HG03432 (cell line): Measurements from ENCODE around the gene GPRC5D.

ENCODE experiments used
- ATAC-seq: cut with Tn5 transposase; IDR thresholded peaks from one replicate; pipeline ENCODE4 v1.9.1; 2021; ENCODE audit warnings: mild to moderate bottlenecking, moderate library complexity; ENCODE audit not compliant: unreplicated experiment

Gene GPRC5D

DNA sequence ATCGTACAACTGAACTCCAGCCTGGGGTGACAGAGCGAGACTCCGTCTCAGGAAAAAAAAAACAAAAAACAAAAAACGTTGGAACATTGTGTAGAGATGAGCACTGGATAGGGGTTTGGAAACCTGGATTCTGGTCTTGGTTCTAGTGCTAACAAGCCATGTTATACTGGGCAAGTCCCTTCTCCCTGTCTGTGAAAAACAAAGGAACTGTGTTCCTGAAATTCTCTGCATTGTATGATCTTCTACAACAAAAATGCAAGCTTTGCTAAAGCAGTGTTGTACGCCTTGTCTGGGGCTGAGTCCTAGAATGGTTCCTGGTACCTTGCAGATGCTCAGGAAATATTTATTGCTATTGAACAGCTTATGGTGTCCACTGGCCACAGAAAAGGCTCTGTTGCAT is 13.4 kb downstream of the GPRC5D start:
- ATAC-seq = no peak

DNA sequence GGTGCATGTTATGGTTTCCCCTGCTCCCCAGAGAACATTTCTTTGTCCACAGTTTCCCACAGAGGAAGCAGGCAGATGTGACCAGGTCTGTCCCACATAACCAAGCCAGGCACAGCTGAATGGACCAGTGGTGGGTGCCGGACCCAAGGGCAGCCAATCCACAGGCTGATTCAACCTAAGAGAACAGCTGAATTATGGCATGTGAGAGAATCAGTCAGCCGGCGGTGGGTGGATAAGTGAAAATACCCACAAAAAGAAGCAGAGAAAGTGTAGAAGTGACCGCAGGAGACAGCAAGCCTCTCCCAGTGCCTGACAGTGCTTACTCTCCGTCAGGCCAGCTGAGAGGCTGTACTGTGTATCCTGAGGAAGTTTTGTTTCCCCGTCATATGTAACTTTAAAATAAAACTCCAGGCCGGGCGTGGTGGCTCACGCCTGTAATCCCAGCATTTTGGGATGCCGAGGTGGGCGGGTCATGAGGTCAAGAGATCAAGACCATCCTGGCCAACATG is 14.9 kb downstream of the GPRC5D start:
- no peak for ATAC-seq

DNA sequence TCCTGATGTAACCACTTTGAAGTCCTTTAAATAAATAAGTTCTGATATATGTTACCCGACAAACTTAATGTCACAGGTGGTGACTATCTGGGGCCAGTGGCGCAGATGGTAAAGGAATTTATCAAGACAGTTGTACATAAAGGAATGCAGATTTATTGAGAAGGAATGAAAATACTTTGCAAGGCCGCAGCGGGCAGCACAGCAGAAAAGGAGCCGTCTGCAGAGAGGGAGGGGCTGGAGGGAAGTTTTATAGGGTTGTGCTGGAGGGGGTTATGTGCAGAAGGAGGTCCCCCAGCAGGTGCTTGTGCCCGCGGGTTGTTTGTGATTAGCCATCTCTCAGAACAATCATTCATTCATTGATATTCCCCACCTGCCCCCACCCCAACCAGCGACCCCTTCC is 17.4 kb downstream of the GPRC5D start:
- ATAC-seq = no peak

DNA sequence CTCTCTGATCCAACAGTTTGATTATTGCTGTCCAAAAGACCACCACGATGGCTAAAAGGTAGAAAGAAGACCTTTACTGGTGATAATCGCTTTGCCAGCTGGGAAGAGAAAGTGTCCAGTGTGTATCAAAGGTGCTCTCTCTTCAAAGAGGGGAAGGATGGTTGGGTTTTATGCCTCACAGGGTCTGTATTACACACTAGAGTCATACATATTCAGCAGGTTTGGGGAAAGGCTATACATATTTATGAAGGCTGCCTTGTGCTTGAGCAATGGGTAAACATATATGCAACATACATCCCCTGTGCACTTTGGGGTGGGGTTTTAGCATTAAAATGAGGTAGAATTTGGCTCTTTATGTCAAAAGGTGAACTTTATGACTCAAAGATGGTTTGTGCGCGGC is 18.2 kb downstream of the GPRC5D start:
- no peak for ATAC-seq

DNA sequence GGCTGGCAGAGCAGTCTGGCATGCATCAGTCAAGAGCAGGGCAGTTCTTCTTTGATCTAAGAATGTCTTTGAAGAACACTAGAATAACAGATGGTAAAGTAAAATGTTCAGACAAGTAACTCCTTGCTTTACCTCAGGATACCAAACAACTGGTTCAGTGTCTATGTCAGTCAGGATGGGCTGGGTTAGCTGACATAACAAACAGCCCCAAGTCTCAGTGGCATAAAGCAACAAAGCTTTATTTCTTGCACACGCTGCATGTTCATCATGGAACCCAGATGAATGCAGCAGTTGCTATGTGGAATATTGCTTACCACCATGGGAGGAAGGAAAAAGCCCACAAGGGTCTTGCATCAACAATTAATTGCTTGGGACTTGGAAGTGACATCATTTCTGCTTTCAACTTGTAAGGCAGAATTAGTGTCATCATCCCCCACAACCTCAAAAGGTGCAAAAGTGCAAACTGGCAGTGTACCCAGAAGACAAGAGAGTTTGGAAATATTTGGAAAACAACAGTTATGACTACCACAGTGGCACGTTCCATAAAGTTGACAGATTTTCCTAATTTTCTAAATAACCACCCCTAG is 21.2 kb downstream of the GPRC5D start:
- no peak for ATAC-seq

DNA sequence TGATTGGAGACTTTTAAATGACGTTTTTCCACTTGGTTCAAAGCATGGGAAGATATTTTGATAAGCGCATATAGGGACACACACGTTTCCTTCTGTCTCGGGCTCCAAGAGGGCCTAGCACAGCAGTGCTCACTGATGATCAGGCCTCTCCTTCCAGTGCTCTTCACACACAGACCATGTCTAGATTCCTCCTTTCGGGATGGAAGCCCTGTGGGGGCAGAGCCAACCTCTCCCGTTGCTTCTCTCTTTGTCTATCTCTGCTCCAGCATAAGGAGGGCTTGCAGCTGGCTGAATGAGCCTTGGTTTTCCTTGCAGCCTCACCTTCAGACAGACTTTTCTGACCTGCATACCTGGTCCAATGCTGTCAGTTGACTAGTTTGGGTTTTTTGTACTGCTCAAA is 22.3 kb downstream of the GPRC5D start:
- no peak for ATAC-seq

DNA sequence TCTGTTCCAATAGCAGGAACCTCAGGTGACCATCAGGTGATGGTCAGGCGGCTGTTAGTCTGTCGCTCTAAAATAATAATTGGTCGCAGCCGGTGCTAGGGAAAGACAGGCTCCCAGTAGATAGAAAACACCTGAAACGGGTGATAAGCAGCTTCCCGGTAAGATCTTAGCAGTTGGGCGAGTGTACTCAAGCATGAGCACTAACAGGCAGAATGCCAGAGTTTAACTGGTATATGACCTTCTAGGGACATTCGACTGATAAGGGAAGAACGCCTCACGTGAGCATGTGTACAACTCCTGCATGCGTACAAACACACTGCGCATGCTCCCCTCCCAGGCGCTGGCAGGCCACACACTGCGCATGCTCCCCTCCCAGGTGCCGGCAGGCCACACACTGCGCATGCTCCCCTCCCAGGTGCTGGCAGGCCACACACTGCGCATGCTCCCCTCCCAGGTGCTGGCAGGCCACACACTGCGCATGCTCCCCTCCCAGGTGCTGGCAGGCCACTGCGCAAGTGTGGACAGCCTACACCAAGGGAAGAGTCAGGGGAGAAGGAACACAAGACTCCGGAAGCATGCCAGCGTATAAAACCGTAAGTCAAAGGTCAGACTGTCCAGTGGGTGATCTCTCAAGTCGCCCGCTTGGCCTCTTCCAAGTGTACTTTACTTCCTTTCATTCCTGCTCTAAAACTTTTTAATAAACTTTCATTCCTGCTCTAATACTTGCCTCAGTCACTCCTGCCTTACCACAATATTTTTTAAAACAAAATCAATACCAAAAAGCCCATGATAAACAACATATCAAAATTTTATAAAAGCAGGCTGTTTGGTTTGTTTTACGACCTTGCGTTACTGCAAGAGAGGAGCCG is 24.5 kb downstream of the GPRC5D start:
- ATAC-seq = no peak

DNA sequence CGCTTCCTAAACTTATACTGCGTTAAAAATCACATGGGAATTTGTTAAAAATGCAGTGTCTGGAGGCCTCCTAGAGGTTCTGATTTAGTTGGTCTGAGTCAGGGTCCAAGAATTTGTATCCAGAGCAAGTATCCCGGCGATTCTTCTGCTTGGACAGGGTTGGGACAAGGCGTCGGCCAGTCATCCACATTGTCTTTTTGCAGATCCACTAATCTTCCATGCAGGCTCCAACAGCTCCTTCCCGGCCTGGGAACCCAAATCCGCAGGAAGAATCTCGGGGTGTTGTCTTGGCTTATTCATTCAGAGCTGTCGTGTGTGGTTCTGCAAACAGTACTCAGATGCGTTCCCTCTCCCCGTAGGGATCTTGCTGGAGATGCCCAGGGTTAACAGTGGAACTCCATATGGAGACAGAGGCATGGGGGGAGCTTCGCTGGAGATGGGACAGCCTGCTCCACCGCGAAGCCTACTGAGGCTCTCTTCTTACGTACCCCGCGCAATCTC is 25.3 kb downstream of the GPRC5D start:
- ATAC-seq = no peak

DNA sequence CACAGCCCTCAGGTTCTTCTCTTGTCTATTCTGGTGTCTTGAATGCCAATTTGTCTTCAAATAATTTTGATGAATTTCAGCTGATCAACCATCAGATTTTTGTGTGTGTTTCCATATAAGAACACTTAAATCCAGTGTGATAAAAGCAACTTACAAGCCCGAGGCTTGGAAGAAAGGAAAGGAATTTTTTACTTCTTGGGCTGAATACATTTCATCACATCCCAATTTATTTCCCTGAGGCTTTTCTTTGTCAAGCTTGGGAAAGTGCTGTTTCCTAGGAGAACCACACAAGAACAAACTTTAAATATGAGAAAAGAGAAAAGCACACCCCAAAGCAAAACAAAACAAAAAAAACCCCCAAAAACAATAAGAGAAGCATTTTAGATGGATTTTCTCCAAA is 26.6 kb downstream of the GPRC5D start:
- no peak for ATAC-seq

DNA sequence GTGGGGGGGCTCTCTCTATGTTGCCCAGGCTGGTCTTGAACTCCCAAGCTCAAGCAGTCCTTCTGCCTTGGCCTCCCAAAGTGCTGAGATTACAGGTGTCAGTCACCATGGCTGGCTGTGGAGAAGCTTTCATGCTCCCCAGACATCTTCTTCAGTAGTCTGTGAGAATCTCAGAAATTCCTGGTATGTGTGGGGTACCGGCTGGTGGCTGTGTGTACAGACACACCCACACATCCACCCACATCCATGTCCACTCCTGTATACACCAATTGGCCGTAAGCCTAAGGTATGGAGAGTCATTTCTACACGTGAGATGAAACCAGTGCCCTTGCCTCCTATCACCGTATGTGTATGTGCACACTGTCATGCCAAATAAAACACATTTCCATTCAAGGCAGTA is 27.8 kb downstream of the GPRC5D start:
- ATAC-seq = no peak

DNA sequence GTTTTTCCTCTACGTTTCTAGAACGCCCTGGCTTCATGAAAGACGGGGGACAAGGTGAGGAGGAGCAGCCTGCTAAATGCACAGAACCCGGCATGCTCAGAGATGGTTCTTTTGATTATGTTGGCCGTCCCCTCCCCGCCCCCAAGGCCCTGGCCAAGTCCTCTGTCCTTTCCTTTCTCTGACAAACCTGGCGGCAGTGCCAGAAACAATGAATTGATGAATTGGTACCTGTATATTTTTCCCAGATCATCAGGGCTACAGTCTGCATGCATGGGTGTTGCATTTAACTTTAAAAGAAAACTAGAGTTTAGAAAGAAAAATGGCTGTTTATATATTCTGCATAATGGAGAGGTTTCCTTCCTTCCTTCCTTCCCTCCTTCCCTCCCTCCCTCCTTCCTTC is 29.0 kb downstream of the GPRC5D start:
- ATAC-seq = no peak

DNA sequence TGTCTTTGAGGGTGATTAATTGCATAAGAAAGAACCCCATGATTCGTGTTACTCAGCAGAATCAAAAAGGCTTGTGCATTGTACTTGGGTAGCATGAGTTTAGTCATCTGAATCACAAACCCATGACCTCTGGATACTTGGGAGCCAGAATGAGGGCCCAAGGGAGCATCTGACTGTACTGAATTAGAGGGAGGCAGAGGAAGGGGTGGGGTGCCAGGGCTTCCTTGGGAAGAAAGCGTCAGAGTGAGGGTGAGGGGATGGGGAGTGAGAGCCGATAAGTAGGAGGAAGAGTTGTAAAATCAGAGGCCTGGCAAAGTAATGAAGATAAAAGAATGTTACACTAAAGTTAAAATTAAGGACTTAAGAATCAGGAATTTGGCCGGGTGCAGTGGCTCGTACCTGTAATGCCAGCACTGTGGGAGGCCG is 29.8 kb downstream of the GPRC5D start:
- ATAC-seq = no peak

DNA sequence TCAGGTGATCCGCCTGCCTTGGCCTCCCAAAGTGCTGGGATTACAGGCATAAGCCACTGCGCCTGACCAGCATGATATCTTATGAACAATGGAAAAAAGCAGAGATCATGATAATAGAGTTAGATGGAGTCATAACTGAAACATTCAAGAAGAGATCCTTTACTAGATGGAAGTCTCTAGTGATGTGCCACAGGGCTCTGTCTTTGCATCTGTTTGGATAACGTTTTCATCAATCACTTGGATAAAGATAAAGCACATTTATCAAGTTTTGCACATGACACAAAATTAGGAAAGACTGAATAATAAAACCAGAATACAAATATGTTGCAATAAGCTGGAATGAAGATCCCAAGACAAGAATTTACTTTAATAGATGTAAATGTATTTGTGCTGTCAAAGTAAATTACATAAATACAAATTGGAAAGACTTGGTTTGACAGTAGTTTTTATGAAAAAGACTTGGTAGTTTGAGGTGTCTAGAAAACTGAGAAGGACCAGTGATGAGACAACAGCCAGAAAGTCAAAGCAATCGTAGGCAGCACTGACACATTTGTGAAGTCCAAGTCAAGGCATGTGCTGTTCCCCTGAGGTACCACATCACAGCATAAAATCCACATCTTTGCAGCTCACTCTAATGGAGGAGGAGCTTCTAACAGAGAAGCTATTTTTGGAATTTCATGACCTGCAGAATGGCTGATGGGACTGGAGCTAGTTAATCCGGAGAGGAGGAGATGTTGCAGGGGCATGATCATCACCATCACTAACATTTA is 32.1 kb downstream of the GPRC5D start:
- no peak for ATAC-seq

DNA sequence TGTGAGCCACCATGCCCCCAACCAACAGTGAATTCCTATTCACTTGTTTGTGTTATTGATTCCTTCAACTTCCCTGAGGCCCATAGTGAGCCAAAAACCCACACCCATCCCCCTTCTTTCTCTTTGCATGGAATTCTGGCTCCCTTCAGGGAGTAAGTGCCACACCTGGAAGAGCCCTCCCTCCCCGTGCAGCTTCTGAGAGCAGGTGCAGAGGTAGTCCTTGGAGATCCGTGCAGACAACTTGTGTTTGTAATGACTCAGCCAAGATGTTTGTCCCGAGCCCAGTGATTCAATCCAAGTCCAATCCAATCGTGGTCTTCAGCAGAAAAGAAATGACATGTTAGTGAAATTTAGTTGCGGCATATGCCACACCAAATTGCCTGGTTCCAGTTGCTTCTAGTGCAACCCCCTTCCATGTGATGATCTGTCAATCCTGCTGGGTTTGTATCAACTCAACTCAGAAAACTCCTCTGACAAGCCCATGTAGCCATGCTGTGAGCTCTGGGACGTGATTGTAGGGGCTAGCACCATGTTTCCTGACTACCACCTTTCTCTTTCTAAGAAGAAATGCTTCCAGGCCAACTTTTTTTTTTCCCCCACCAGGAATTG is 33.1 kb downstream of the GPRC5D start:
- ATAC-seq = no peak

DNA sequence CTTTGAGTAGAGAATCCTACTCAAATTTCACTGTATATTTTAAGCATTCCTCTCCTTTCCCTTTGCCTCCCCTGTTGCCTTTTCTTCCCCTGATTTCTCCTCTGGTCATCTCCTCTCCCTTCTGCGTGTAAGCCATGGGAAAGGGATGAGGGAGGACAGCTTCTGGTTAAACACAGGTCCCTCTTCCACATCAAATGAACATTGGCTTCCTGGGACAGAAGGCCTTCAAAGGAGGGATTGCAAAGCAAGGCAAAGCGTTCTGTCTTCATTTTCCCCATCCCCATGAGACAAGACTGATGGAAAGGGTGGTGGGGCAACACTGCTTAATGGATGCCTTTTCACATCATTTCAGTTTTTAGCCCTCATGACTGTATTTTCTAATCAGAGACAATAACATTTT is 34.5 kb downstream of the GPRC5D start:
- no peak for ATAC-seq

DNA sequence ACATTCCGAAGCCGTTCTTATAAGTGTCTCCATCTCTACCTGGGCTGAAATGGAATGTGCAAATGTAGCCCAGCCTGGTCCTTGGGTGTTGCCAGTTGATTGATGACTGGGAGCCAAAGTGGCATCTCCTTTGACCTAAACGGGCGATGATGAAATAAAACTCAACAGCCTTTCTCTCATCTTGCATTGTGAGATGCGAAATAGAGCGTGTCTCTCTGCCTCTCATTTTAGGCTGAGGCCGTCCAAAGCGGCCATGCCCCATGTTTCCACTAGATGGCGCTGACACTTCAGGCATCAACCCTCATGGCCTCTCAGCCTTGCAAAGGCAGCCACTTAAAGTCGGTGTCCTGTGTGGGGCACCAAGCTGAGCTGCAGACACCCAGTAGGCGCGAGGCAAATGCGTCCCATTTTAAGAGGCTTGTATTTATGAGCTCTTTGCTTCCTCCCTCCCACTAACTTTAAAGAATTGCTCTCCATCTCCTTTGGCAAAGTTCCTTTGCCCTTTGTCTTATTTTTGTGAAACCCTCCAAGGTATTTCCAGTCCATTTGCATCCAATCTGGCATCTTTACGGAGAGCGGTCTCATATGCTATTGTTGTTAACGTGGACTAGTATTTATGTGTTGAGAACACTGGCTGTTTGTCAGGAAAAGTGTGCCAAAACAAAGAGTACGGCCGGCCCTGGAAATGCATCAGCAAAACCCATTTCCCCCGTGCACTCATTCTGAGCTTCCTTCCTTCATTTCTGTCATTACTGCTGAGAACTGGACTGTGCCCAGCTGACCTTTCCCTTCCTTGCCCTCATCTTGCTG is 35.6 kb downstream of the GPRC5D start:
- ATAC-seq = peak; percentile 89

DNA sequence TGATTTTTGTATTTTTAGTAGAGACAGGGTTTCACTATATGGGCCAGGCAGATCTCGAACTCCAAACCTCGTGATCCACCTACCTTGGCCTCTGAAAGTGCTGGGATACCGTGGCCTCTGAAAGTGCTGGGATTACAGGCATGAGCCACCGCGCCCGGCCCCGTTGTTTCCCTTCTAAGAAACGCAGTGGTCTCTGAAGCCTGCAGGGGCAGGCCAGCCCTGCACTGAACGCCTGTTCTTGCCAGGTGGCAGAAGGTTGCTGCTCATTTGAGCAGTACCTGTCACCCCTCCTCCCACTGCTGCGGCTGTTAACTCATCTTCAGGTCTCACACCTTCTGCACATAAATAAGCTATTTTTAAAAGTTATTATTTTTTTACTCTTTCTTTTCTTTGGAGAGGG is 36.3 kb downstream of the GPRC5D start:
- no peak for ATAC-seq

DNA sequence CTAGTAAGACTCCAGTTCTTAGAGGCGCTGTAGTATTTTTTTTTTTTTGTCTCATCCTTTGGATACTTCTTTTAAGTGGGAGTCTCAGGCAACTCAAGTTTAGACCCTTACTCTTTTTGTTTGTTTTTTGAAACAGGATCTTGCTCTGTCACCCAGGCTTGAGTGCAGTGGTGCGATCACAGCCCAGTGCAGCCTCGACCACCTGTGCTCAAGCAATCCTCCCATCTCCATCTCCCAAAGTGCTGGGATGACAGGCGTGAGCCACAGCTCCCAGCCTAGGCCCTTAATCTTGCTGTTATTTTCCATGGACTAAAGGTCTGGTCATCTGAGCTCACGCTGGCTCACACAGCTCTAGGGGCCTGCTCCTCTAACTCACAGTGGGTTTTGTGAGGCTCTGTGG is 39.3 kb downstream of the GPRC5D start:
- ATAC-seq = no peak

DNA sequence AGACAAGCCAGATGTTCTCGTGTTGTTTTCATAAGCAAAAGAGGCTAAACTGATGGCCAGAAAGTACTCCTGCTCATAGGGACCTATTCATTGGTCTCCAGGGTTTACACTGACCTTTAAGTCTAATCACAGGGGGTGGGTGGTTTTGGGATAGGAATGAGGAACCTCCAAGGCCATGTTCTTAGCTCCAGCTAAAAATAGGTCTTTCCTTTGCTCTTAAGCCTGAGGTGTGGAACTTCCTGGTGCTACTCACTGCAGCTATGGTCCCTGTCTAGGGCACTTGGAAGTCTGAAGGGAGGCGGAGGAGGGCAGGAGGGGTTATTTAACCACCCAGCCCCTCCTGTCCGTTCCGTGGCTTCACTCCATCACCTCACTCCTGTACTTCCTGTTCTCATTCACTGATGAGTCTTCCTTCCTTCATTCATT is 42.0 kb downstream of the GPRC5D start:
- ATAC-seq = no peak
